OCI-LY1 (cell line): ENCODE data around the gene FLACC1.

ENCODE experiments used
- EZH2 ChIP-seq: fragments of 200-600 bp; sonication (generic), shearing (Covaris generic); IDR thresholded peaks from 2 replicates; pipeline ENCODE4 v1.8.0; 2017; ENCODE audit warnings: borderline replicate concordance, mixed run types, mild to moderate bottlenecking, antibody characterized with exemption, low read length, moderate library complexity, mixed read lengths
- TF ChIP-seq, protein P1 (sequence below): fragments of 200-600 bp; sonication (generic), shearing (Covaris generic); IDR thresholded peaks from 2 replicates; pipeline ENCODE4 v1.5.1; 2017; ENCODE audit warnings: mild to moderate bottlenecking, antibody characterized with exemption, low read length, moderate library complexity, mixed read lengths

DNA sequence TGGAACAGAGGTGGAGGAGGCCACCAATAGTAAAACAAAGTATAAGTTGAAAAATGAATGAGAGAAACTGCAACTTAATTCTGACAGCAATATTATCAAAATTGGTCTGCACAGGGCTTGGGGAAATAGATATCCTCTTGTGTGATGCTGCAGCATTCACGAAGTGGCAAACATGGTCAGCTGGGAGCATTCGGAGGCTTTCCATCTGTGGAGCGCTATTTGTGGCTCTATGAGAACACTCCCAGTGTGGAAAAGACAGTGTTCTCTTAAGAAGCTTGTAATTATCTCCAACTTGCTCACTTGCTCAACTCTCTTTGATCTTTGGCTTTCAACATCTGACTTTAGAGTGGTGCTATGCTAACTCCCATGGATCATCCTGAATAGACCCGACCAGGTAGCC, 3.1 kb upstream of the FLACC1 start:
- no peak for TF ChIP-seq EZH2
- TF ChIP-seq, protein P1, sequence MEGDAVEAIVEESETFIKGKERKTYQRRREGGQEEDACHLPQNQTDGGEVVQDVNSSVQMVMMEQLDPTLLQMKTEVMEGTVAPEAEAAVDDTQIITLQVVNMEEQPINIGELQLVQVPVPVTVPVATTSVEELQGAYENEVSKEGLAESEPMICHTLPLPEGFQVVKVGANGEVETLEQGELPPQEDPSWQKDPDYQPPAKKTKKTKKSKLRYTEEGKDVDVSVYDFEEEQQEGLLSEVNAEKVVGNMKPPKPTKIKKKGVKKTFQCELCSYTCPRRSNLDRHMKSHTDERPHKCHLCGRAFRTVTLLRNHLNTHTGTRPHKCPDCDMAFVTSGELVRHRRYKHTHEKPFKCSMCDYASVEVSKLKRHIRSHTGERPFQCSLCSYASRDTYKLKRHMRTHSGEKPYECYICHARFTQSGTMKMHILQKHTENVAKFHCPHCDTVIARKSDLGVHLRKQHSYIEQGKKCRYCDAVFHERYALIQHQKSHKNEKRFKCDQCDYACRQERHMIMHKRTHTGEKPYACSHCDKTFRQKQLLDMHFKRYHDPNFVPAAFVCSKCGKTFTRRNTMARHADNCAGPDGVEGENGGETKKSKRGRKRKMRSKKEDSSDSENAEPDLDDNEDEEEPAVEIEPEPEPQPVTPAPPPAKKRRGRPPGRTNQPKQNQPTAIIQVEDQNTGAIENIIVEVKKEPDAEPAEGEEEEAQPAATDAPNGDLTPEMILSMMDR = no peak
